CD14-positive monocyte (primary cell): ENCODE results near the gene TAS1R1. TPM values are rescaled to one million over a fixed set of nuclear protein-coding genes. Genes with fewer than 3 reads are reported as not detected.

Source experiments
- DNase-seq, 3 donors: peaks; one replicate each; pipeline ENCODE4 v3.0.0-alpha.2; 2011 to 2022
- H2AFZ ChIP-seq: 2 replicates; pipeline ENCODE4 v1.6.0; 2012; ENCODE audit warnings: mild to moderate bottlenecking, low read depth, low read length, inconsistent platforms; ENCODE audit not compliant: insufficient read depth, poor library complexity, severe bottlenecking
- H3K27ac ChIP-seq, 2 donors: 1 replicate in 1 of 2; 2 replicates in 1 of 2; pipeline ENCODE4 v1.5.1; 2012 to 2013; ENCODE audit warnings: low read length in 2 of 2, control low read depth in 1 of 2, inconsistent platforms in 1 of 2, low read depth in 1 of 2, mild to moderate bottlenecking in 1 of 2
- H3K27me3 ChIP-seq, 2 donors: one replicate each; pipeline versions ENCODE4 v1.6.0 to v1.6.1; 2011 to 2013; ENCODE audit warnings: low read length in 2 of 2; ENCODE audit not compliant: control insufficient read depth in 2 of 2, insufficient read depth in 2 of 2
- H3K36me3 ChIP-seq, 2 donors: replicated peaks in 1 of 2; 1 replicate in 1 of 2; 2 replicates in 1 of 2; pipeline versions ENCODE4 v1.5.1 to v1.6.1; 2012 to 2013; ENCODE audit warnings: low read length in 2 of 2, control low read depth in 1 of 2, inconsistent platforms in 1 of 2, mild to moderate bottlenecking in 1 of 2; ENCODE audit not compliant: insufficient read depth in 2 of 2, control insufficient read depth in 1 of 2
- H3K4me1 ChIP-seq, 2 donors: 1 replicate in 1 of 2; 2 replicates in 1 of 2; pipeline versions ENCODE4 v1.5.1 to v1.6.1; 2012 to 2013; ENCODE audit warnings: low read length in 2 of 2, control low read depth in 1 of 2, inconsistent platforms in 1 of 2, mild to moderate bottlenecking in 1 of 2, moderate library complexity in 1 of 2; ENCODE audit not compliant: insufficient read depth in 2 of 2, control insufficient read depth in 1 of 2
- H3K4me2 ChIP-seq: replicated peaks from 2 replicates; pipeline ENCODE3; 2012; ENCODE audit warnings: low read length, moderate library complexity, mild to moderate bottlenecking; ENCODE audit not compliant: poor library complexity, severe bottlenecking; ENCODE audit errors: extremely low read depth
- H3K4me3 ChIP-seq, 3 experiments: fragments of 200-600 bp in 1 of 3; sonication (generic) in 1 of 3; replicated peaks in 1 of 3; 1 replicate in 2 of 3; 2 replicates in 1 of 3; pipeline ENCODE4 v1.5.1; 2011 to 2013; ENCODE audit warnings: low read length in 3 of 3, mild to moderate bottlenecking in 3 of 3, control low read depth in 2 of 3, low read depth in 2 of 3, inconsistent platforms in 1 of 3, moderate library complexity in 1 of 3
- H3K79me2 ChIP-seq: 2 replicates; pipeline ENCODE4 v1.6.0; 2012; ENCODE audit warnings: mild to moderate bottlenecking, control low read depth, inconsistent platforms, low read length, moderate library complexity; ENCODE audit not compliant: insufficient read depth
- H3K9ac ChIP-seq: 2 replicates; pipeline ENCODE4 v1.6.0; 2017; ENCODE audit warnings: low read length, mild to moderate bottlenecking; ENCODE audit not compliant: insufficient read depth, poor library complexity, severe bottlenecking
- H3K9me3 ChIP-seq, 2 donors: replicated peaks in 1 of 2; 1 replicate in 1 of 2; 2 replicates in 1 of 2; pipeline versions ENCODE4 v1.5.1 to v1.6.1; 2012 to 2013; ENCODE audit warnings: low read length in 2 of 2, control low read depth in 1 of 2; ENCODE audit not compliant: control insufficient read depth in 1 of 2, insufficient read depth in 1 of 2
- H4K20me1 ChIP-seq: 2 replicates; pipeline ENCODE4 v1.6.0; 2012; ENCODE audit warnings: mild to moderate bottlenecking, low read length, control low read depth, moderate library complexity; ENCODE audit not compliant: insufficient read depth
- H3K27ac Mint-ChIP-seq, 7 donors: one replicate each; pipeline ENCODE4 v1.8.0; 2020; ENCODE audit warnings: mild to moderate bottlenecking in 7 of 7, mixed read lengths in 7 of 7, moderate library complexity in 6 of 7, inconsistent platforms in 2 of 7
- H3K27me3 Mint-ChIP-seq, 3 donors: one replicate each; pipeline ENCODE4 v1.8.0; 2021 to 2022; ENCODE audit warnings: low read depth in 3 of 3, mild to moderate bottlenecking in 3 of 3, mixed read lengths in 3 of 3, moderate library complexity in 3 of 3, inconsistent platforms in 1 of 3
- H3K36me3 Mint-ChIP-seq, 2 donors: one replicate each; pipeline ENCODE4 v1.8.0; 2020; ENCODE audit warnings: mixed read lengths in 2 of 2, inconsistent platforms in 1 of 2, mild to moderate bottlenecking in 1 of 2
- H3K4me1 Mint-ChIP-seq: one replicate; pipeline ENCODE4 v1.8.0; 2020; ENCODE audit warnings: mild to moderate bottlenecking, mixed read lengths
- H3K4me3 Mint-ChIP-seq, 2 donors: one replicate each; pipeline ENCODE4 v1.8.0; 2020; ENCODE audit warnings: mild to moderate bottlenecking in 2 of 2, mixed read lengths in 2 of 2, moderate library complexity in 1 of 2
- H3K9me3 Mint-ChIP-seq, 7 donors: one replicate each; pipeline ENCODE4 v1.8.0; 2020 to 2022; ENCODE audit warnings: mixed read lengths in 7 of 7, mild to moderate bottlenecking in 6 of 7, moderate library complexity in 6 of 7, inconsistent platforms in 2 of 7
- CTCF ChIP-seq: fragments of 200-600 bp; IDR thresholded peaks from one replicate; pipeline ENCODE4 v1.8.0; 2022; ENCODE audit warnings: antibody characterized with exemption, mild to moderate bottlenecking
- WGBS: methylation state at CpG from one replicate; pipeline ENCODE4 v1.1.5; 2013; ENCODE audit warnings: missing lambda C conversion rate; ENCODE audit not compliant: insufficient coverage; 5-methylcytosine and 5-hydroxymethylcytosine counted together
- intact Hi-C, 2 donors: fragments of 100-400 bp; cut with micrococcal nuclease; formaldehyde crosslinking; loops; one replicate each; pipeline versions ENCODE4 v1.15.0 to v1.15.1; 2023
- polyA plus RNA-seq, 3 donors: library from polyadenylated mRNA; depleted of rRNA in 1 of 3; unstranded in 2 of 3; stranded (reverse) in 1 of 3; fragments of 300-500 nt in 2 of 3; fragments of >200 nt in 1 of 3; fragmentation: Illumina TruSeq in 2 of 3; gene quantifications; 1 replicate in 2 of 3; 2 replicates in 1 of 3; pipeline ENCODE4 v1.2.3, GENCODE V29; 2012 to 2021

TAS1R1 gene
- polyA plus RNA-seq, 3 donors, result not detected

GRCh38 chr1:6588893-6589520, 33.9 kb downstream of the TAS1R1 start:
- no peaks in the 10 kb centered on the region for H3K27me3 Mint-ChIP-seq
- H3K4me1 ChIP-seq, result peaks cover 21 to 27% of the 10 kb centered on the region in 2 donors
- peak overlapping the region in 2 of 7 donors; percentile 15 to 28 for H3K27ac Mint-ChIP-seq
- H3K27ac ChIP-seq, result peak overlapping the region; percentile 16 to 27
- intact Hi-C loops, result no loop called here
- no peak overlapping the region for H3K4me3 Mint-ChIP-seq
- DNase-seq, result peak in 1 of 3 donors; percentile 15
- H3K4me2 ChIP-seq, result no peak overlapping the region
- no peaks in the 10 kb centered on the region for H3K9me3 ChIP-seq
- H3K79me2 ChIP-seq, result peaks cover 21% of the 10 kb centered on the region
- peaks cover 29% of the 10 kb centered on the region for H3K4me1 Mint-ChIP-seq
- no peak overlapping the region for H3K4me3 ChIP-seq
- 64% methylated on average over 23 of the region's 24 CpGs for WGBS
- H3K36me3 Mint-ChIP-seq, result peaks cover 56 to 73% of the 10 kb centered on the region in 2 donors
- H3K36me3 ChIP-seq, result peaks cover 70 to 85% of the 10 kb centered on the region in 2 donors
- H2AFZ ChIP-seq, result no peak overlapping the region
- H3K9ac ChIP-seq, result no peak overlapping the region
- TF ChIP-seq CTCF, result no peak
- H3K9me3 Mint-ChIP-seq, result no peaks in the 10 kb centered on the region
- H4K20me1 ChIP-seq, result peaks cover 100% of the 10 kb centered on the region
- H3K27me3 ChIP-seq, result no peaks in the 10 kb centered on the region

- H3K9me3 Mint-ChIP-seq, result no peaks in the 10 kb centered on the region
- Histone ChIP-seq H3K4me1 (peaks cover 21 to 27% of the 10 kb centered on the region in 2 donors), H3K27ac (no peak overlapping the region), H3K9ac (no peak overlapping the region), H3K9me3 (no peaks in the 10 kb centered on the region), H3K27me3 (no peaks in the 10 kb centered on the region), H3K4me2 (no peak overlapping the region), H2AFZ (no peak overlapping the region), H3K4me3 (no peak overlapping the region), H3K36me3 (peaks cover 79 to 90% of the 10 kb centered on the region in 2 donors), H4K20me1 (peaks cover 100% of the 10 kb centered on the region), H3K79me2 (peaks cover 14% of the 10 kb centered on the region)
- 100% methylated on average over 7 of the region's 7 CpGs for WGBS
- no peak overlapping the region for H3K4me3 Mint-ChIP-seq
- intact Hi-C loops, result no loop called here
- H3K4me1 Mint-ChIP-seq, result peaks cover 25% of the 10 kb centered on the region
- no peaks in the 10 kb centered on the region for H3K27me3 Mint-ChIP-seq
- no peak for DNase-seq
- H3K27ac Mint-ChIP-seq, result peak overlapping the region in 1 of 7 donors; percentile 28
- TF ChIP-seq CTCF, result no peak
- H3K36me3 Mint-ChIP-seq, result peaks cover 56 to 78% of the 10 kb centered on the region in 2 donors
Measured at GRCh38 chr1:6590046-6590445, 34.9 kb downstream of the TAS1R1 start.
